Left ventricle myocardium superior (tissue), 1 donor: ENCODE data around the gene PPP6R3. TPM values are rescaled to one million over a fixed set of nuclear protein-coding genes. Genes with fewer than 3 reads are reported as not detected.
A peak's percentile ranks its signal among the peaks of the same experiment; 100 is the strongest.
"Not testable (repeated sequence)": the region's sequence is repeated elsewhere in the genome, so short reads cannot be mapped to it uniquely, and the experiment has no call there.

Experiments used
- ATAC-seq: fragments of 200-7000 bp; cut with Tn5 transposase; one replicate; pipeline ENCODE4 v1.9.1; 2020; ENCODE audit warnings: mild to moderate bottlenecking, moderate library complexity
- DNase-seq: peaks from one replicate; pipeline ENCODE4 v3.0.0-alpha.2; 2020
- intact Hi-C: fragments of 100-400 bp; cut with micrococcal nuclease; formaldehyde crosslinking; loops from one replicate; pipeline ENCODE4 v1.11.0; 2022
- total RNA-seq: library from RNA; stranded (reverse); fragmentation: NEBNext Ultra II Directional; extraction: Animal tissue kit (Norgen Biotek cat#: 25700); gene quantifications from one replicate; pipeline ENCODE4 v1.2.1, GENCODE V29; 2021
- donor health status: DM: no; HTN: yes; CAD: no; lungs with severe emphysema.

The PPP6R3 gene
- total RNA-seq, 1 donor from 2014 or later = 86.7 TPM

- no peak for DNase-seq
- no peak for ATAC-seq
- intact Hi-C loops = no loop called here
These were observed 74.5 kb downstream of the PPP6R3 start for GRCh38 chr11:68535098-68535497.

DNA sequence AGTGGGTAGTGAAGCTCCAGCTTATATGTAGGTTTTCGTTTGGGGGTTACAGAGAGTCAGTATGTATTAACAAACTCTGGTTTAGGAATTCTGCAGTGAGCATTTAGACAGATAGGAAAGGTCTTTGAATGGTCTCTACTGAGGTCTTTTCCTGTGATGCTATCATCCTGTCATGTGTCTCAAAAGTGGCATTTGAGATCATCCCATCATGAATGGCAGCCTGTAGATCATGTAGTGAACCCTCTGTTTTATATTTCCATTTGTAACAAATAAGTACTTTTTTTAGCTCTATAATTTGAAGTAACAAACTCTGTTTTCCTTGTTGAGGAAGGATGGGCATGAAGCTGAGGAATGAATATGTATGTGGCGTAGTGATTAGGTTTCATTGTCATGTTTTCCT lies 76.2 kb downstream of the PPP6R3 start:
- DNase-seq (no peak), ATAC-seq (no peak)
- intact Hi-C loops = no loop called here

- ATAC-seq = no peak
- no peak for DNase-seq
- intact Hi-C loops = no loop called here
These were observed 77.5 kb downstream of the PPP6R3 start for GRCh38 chr11:68538025-68538424.

- ATAC-seq (no peak), DNase-seq (no peak)
- intact Hi-C loops = no loop called here
These were observed 78.8 kb downstream of the PPP6R3 start for GRCh38 chr11:68539395-68539794.

GRCh38 chr11:68540504-68540903 lies 80.0 kb downstream of the PPP6R3 start:
- DNase-seq, intact Hi-C loops, ATAC-seq: not testable (repeated sequence)

- ATAC-seq = no peak
- no peak for DNase-seq
- intact Hi-C loops = no loop called here
These were observed 80.6 kb downstream of the PPP6R3 start for GRCh38 chr11:68541116-68541515.

DNA sequence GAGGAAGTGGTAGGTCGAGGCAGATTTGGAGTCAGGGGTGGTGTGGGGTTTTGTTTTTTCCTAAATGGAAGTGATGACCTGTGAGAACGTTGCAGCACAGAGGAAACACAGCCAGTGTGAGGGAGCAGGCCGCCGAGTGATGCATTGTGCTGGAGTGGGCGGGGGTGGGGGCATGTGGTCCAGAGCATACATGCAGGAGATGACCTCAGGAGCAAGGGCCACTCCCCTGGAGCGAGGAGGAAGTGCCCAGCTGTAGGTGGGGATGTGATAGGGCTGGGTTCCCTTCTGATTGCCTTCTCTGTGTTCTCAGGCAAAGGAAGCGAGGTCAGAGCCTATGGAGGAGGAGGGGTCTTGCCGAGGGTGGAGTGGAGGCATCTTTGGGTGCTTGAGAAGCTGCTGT lies 81.4 kb downstream of the PPP6R3 start:
- DNase-seq = no peak
- intact Hi-C loops = no loop called here
- ATAC-seq = peak; percentile 22

GRCh38 chr11:68542617-68543016 lies 82.1 kb downstream of the PPP6R3 start:
- DNase-seq (no peak), ATAC-seq (no peak)
- intact Hi-C loops = no loop called here

GRCh38 chr11:68543594-68543993 lies 83.0 kb downstream of the PPP6R3 start:
- ATAC-seq (peak; percentile 21), DNase-seq (no peak)
- intact Hi-C loops = no loop called here

- intact Hi-C loops = no loop called here
- DNase-seq (no peak), ATAC-seq (no peak)
These were observed 84.8 kb downstream of the PPP6R3 start for GRCh38 chr11:68545347-68545746.

GRCh38 chr11:68545796-68546195 lies 85.2 kb downstream of the PPP6R3 start:
- ATAC-seq = peak; percentile 76
- intact Hi-C loops = no loop called here
- no peak for DNase-seq

DNA sequence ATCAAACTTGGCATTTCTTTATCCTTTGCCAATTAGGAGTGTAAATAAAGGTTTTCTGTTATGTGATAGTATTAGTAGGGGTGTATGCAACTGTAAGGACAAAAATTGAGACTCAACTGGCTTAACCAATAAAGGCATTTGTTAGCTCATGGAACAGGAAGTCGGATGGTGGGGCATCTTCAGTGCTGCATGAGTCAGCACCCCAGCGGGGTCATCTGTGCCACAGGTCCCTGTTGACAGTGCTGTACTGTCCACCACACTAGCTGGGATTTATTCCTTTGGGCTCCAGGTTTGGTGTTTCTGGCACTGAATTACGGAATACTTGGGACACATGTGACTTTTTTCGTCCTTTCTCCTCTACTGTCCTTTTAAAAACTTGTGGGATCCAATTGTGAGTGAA lies 86.0 kb downstream of the PPP6R3 start:
- peak; percentile 39 for ATAC-seq
- intact Hi-C loops = no loop called here
- DNase-seq = no peak

DNA sequence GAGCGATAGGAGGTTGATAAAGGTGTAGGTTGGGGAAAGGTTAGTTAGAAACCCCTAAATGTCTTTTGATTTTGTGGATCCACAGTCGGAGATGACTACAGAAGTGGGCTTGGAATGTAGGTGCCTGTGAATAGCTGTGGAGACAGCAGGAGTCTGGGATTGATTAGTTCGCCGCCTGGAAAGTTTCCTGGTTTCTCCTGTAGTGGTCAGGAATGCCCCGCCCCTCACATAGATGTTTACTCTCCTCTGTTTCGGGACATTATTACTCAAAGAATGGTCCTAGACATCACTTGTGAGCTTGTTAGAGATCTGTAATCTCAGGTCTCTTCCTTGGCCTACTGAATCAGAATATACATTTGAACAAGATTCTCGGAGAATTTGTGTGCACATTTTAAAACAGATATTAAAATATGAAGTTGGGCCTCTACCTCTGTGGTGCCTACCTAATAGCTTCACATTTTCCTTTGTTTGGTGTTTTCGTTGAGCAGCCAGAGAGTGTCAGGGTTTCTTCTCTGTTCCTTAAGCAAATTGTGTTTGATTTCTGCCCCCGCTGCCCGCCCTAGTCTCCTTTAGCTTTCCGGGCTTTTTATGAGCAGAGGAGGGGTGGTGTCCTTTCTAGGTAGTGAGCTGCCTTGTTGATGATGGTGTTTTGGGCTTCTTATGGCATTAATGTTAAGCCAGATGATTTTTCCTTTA lies 89.4 kb downstream of the PPP6R3 start:
- intact Hi-C loops = no loop called here
- no peak for DNase-seq
- ATAC-seq = no peak

GRCh38 chr11:68550485-68550817 lies 89.9 kb downstream of the PPP6R3 start:
- intact Hi-C loops = no loop called here
- DNase-seq = no peak
- ATAC-seq = peak; percentile 26

DNA sequence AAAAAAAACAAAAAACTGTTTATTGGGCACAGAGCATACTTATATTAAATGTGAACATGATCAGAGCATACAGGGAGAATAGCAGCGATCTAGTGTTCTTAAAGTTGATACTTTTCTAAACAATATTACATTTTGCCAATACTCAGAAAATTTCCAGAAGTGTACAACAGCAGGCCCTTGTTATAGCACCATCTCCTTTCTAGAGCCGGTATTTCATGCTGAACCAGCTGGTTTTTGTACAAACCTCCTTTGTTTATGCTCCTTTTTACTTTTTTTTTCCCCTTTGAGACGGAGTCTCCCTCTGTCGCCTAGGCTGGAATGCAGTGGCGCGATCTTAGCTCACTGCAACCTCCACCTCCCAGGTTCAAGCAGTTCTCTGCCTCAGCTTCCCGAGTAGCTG lies 90.7 kb downstream of the PPP6R3 start:
- intact Hi-C loops = no loop called here
- no peak for DNase-seq
- no peak for ATAC-seq

DNA sequence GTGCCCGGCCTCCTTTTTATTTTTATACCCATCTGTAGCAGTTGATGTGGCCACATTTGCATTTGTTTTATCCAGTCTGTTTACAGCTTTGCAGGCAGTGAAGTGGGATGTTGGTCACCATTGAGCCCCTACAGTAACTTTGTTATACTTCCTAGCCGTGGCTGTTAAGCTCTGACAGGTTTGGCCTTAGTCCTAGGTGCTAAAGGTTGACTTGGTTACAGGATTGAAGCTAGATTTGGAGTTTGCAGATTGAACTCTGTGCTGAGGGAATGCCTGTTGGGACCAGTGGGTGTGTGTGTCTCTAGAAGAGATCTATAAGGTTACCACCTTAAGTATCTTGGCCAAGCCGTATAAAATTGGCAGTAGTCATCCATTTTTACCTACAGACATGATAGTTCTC lies 91.2 kb downstream of the PPP6R3 start:
- no peak for ATAC-seq
- intact Hi-C loops = no loop called here

DNA sequence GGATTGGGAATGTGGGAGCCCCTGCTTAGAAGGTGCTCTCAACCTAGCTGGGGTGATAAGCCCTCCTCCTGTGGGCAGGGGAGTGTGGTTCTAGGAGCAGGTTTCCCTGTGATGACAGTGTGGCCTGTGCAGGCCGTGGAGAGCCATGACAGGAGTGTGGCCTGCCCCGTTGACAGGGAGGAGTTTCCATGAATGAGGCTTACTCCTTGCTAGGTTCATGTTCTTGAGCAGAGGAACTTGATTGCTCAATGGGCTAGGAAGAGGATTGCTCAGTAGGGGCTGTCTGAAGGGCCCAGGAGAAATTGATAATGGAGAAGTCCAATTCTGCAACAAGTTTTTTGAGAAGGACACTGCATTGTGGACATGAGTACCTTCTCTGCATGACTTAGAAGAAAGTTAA lies 92.0 kb downstream of the PPP6R3 start:
- DNase-seq (no peak), ATAC-seq (peak; percentile 28)
- intact Hi-C loops = no loop called here

More for the DNA sequence above, 91.2 kb downstream of the PPP6R3 start:
- no peak for DNase-seq

GRCh38 chr11:68560216-68560615 lies 99.7 kb downstream of the PPP6R3 start:
- ATAC-seq = no peak
- intact Hi-C loops = no loop called here
- DNase-seq = no peak

DNA sequence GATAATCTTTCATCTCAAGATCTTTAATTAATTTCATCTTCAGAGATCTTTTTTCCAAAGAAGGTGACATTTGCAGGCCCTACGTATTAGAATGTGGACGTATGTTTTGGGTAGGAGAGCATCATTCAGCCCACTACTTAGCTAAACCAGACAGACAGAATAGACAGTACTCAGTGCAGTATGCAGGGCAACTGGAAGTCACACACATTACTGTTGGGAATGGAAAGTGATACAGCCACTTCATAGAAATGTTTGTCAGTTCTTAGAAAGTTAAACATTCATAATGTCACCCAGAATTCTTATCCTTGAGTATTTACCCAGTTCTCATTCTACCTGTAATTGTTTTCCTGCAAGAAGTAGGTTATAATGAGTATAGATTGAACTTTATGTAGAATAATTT lies 102.9 kb downstream of the PPP6R3 start:
- DNase-seq (no peak), ATAC-seq (no peak)
- intact Hi-C loops = no loop called here

- no peak for ATAC-seq
- DNase-seq = no peak
- intact Hi-C loops = no loop called here
These were observed 103.7 kb downstream of the PPP6R3 start for GRCh38 chr11:68564261-68564660.

DNA sequence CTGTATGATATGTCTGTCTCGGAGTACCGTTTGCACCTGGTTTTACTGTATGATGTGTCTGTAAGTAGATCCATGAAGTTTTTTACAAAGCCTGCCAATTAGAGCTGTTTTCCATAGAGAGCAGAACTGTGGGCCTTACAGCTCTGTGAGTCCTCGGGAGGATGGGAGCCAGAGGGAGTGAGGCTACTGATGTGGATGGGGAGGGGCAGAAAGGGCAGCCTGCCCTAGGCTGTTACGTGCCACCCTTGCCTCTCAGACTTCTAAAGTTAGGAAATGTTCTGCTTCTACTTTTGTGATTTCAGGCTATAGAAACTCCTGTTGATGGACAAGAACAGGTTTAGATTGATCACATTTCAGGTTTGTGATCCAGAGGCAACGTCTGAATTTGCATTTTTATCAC lies 105.2 kb downstream of the PPP6R3 start:
- DNase-seq (no peak), ATAC-seq (peak; percentile 89)
- intact Hi-C loops = no loop called here

DNA sequence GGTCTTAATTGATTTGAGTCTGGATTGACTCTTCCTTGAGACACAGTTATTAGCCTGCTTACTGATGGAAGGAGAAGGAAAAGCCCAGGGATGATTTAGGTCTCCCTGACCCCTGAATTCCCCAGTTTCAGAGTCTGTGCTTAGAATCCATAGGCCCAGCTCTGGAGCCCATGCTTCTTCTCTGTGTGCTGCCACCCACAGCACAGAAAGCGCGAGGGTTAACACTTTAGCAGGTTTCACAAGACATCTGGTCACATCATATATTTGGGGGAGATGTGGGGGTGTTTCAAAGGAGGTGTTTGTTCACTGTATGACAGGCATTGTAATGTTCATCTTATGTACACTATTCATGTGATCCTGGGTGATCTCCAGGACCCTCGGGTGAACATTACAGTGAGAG lies 107.0 kb downstream of the PPP6R3 start:
- DNase-seq = no peak
- ATAC-seq = no peak
- intact Hi-C loops = no loop called here
